IPS-18a (cell line): ENCODE results near the gene ALG1.
"Not testable (repeated sequence)": the region's sequence is repeated elsewhere in the genome, so short reads cannot be mapped to it uniquely, and the experiment has no call there.

Experiments
- H3K27ac ChIP-seq: one replicate; pipeline ENCODE4 v1.5.1; 2013; ENCODE audit warnings: low read length
- H3K27me3 ChIP-seq: one replicate; pipeline ENCODE4 v1.6.1; 2013; ENCODE audit warnings: mild to moderate bottlenecking, low read length; ENCODE audit not compliant: control insufficient read depth, insufficient read depth
- H3K36me3 ChIP-seq: one replicate; pipeline ENCODE4 v1.6.1; 2013; ENCODE audit warnings: low read depth, low read length; ENCODE audit not compliant: control insufficient read depth
- H3K4me1 ChIP-seq: one replicate; pipeline ENCODE4 v1.6.1; 2013; ENCODE audit warnings: low read depth, low read length; ENCODE audit not compliant: control insufficient read depth
- H3K4me3 ChIP-seq: one replicate; pipeline ENCODE4 v1.5.1; 2013; ENCODE audit warnings: low read length
- H3K9ac ChIP-seq: one replicate; pipeline ENCODE4 v1.6.1; 2013; ENCODE audit warnings: mild to moderate bottlenecking, low read length, moderate library complexity
- H3K9me3 ChIP-seq: one replicate; pipeline ENCODE4 v1.6.1; 2013; ENCODE audit warnings: low read depth, low read length; ENCODE audit not compliant: control insufficient read depth

ALG1 gene

GRCh38 chr16:5080461-5080860 is 8.8 kb downstream of the ALG1 start:
- not testable (repeated sequence) for H3K27ac ChIP-seq, H3K9ac ChIP-seq, H3K27me3 ChIP-seq, H3K9me3 ChIP-seq, H3K4me1 ChIP-seq, H3K4me3 ChIP-seq
- peaks cover 28% of the 10 kb centered on the region for H3K36me3 ChIP-seq

- H3K36me3 ChIP-seq = peaks cover 23% of the 10 kb centered on the region
- not testable (repeated sequence) for H3K4me3 ChIP-seq, H3K9me3 ChIP-seq
Observed at GRCh38 chr16:5080996-5081395, 9.4 kb downstream of the ALG1 start.

GRCh38 chr16:5083646-5084045 is 12.0 kb downstream of the ALG1 start:
- not testable (repeated sequence) for H3K4me3 ChIP-seq, H3K9me3 ChIP-seq, H3K27me3 ChIP-seq, H3K27ac ChIP-seq, H3K9ac ChIP-seq, H3K4me1 ChIP-seq
- H3K36me3 ChIP-seq = peaks cover 15% of the 10 kb centered on the region

More at GRCh38 chr16:5080996-5081395, 9.4 kb downstream of the ALG1 start:
- not testable (repeated sequence) for H3K27me3 ChIP-seq, H3K9ac ChIP-seq, H3K27ac ChIP-seq, H3K4me1 ChIP-seq

- not testable (repeated sequence) for H3K4me1 ChIP-seq, H3K9me3 ChIP-seq, H3K27me3 ChIP-seq, H3K27ac ChIP-seq, H3K4me3 ChIP-seq, H3K9ac ChIP-seq
- H3K36me3 ChIP-seq = peaks cover 11% of the 10 kb centered on the region
Observed at GRCh38 chr16:5084099-5084731, 12.6 kb downstream of the ALG1 start.

- H3K9me3 ChIP-seq, H3K27me3 ChIP-seq, H3K4me1 ChIP-seq, H3K9ac ChIP-seq, H3K4me3 ChIP-seq, H3K27ac ChIP-seq: not testable (repeated sequence)
- peaks cover 11% of the 10 kb centered on the region for H3K36me3 ChIP-seq
Observed at GRCh38 chr16:5084802-5085201, 13.2 kb downstream of the ALG1 start.

- H3K9ac ChIP-seq, H3K4me1 ChIP-seq, H3K27me3 ChIP-seq, H3K4me3 ChIP-seq, H3K27ac ChIP-seq, H3K9me3 ChIP-seq: not testable (repeated sequence)
- H3K36me3 ChIP-seq = peaks cover 11% of the 10 kb centered on the region
Observed at GRCh38 chr16:5085716-5086115, 14.1 kb downstream of the ALG1 start.

- H3K9me3 ChIP-seq, H3K4me1 ChIP-seq, H3K27ac ChIP-seq, H3K27me3 ChIP-seq, H3K36me3 ChIP-seq, H3K9ac ChIP-seq, H3K4me3 ChIP-seq: not testable (repeated sequence)
Observed at GRCh38 chr16:5088086-5088790, 16.6 kb downstream of the ALG1 start.

- H3K36me3 ChIP-seq = not testable (repeated sequence)
Observed at GRCh38 chr16:5088936-5089335, 17.3 kb downstream of the ALG1 start.

GRCh38 chr16:5089911-5090555 is 18.4 kb downstream of the ALG1 start:
- H3K36me3 ChIP-seq, H3K4me1 ChIP-seq, H3K4me3 ChIP-seq, H3K9ac ChIP-seq, H3K27me3 ChIP-seq, H3K9me3 ChIP-seq, H3K27ac ChIP-seq: not testable (repeated sequence)

More at GRCh38 chr16:5088936-5089335, 17.3 kb downstream of the ALG1 start:
- H3K4me1 ChIP-seq, H3K27ac ChIP-seq, H3K4me3 ChIP-seq, H3K9ac ChIP-seq, H3K27me3 ChIP-seq, H3K9me3 ChIP-seq: not testable (repeated sequence)

- H3K4me1 ChIP-seq, H3K4me3 ChIP-seq, H3K36me3 ChIP-seq, H3K27ac ChIP-seq, H3K27me3 ChIP-seq, H3K9ac ChIP-seq, H3K9me3 ChIP-seq: not testable (repeated sequence)
Observed at GRCh38 chr16:5090592-5090991, 18.9 kb downstream of the ALG1 start.

GRCh38 chr16:5093081-5093480 is 21.4 kb downstream of the ALG1 start:
- H3K27me3 ChIP-seq, H3K4me1 ChIP-seq, H3K9ac ChIP-seq, H3K27ac ChIP-seq, H3K36me3 ChIP-seq, H3K9me3 ChIP-seq, H3K4me3 ChIP-seq: not testable (repeated sequence)

- H3K4me1 ChIP-seq, H3K27ac ChIP-seq, H3K4me3 ChIP-seq, H3K27me3 ChIP-seq, H3K36me3 ChIP-seq, H3K9me3 ChIP-seq, H3K9ac ChIP-seq: not testable (repeated sequence)
Observed at GRCh38 chr16:5093746-5094145, 22.1 kb downstream of the ALG1 start.
